ENCODE data around the gene DAZAP2.
"Not testable (repeated sequence)": the region's sequence is repeated elsewhere in the genome, so short reads cannot be mapped to it uniquely, and the experiment has no call there.

DAZAP2 gene

DNA sequence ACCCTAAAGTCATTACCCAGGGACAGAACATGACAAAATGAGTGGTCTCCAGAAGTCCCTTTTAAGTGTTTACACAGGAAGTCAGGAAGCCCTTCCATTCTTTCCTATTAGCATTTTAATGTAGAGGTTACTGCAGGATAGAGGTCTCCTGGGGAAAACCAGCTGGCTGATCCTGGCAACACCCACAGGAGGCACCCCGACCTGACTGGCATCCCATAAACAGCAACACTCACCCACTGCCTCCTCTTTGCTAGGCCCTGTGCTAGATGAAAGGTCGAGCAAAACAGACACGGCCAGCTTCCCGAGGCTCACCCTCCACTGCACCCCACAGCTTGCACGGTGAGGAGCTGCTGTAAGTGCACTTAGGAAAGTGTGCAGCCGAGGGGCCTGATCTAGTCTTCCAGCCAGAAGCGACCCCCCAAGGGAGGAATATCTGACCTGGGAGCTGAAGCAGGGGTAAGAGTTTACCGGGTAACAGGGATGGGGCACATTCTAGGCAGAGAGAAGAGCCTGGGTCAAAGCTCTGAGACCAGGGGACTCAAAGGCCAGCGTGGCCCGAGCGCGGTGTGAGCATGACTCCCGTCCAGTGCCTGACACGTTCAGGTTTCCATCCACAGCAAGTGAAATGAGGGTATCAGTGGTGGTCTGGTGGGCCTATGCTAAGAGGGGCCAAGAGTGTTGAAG is 9.0 kb downstream of the DAZAP2 start:
- no peak for DNase-seq (ENCODE audit: low spot score)

DNA sequence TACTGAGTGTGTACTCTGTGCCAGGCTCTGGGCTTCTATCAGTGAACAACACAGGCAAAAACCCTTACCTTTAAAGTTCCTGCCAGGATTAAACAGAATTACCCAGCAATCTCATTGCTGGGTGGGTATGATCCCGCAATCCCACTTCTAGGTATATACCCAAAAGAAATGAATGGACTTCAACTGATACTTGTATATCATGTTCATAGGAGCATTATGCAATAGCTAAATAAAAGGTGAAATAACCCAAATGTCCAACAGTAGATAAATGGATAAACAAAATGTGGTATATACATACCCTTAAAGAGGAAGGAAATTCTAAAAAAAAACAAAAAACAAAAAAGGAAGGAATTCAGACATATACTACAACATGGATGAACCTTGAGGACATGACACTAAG is 14.7 kb downstream of the DAZAP2 start:
- DNase-seq (ENCODE audit: low spot score), result no peak

GRCh38 chr12:51254536-51254935 is 15.9 kb downstream of the DAZAP2 start:
- DNase-seq (ENCODE audit: low spot score), result no peak

DNA sequence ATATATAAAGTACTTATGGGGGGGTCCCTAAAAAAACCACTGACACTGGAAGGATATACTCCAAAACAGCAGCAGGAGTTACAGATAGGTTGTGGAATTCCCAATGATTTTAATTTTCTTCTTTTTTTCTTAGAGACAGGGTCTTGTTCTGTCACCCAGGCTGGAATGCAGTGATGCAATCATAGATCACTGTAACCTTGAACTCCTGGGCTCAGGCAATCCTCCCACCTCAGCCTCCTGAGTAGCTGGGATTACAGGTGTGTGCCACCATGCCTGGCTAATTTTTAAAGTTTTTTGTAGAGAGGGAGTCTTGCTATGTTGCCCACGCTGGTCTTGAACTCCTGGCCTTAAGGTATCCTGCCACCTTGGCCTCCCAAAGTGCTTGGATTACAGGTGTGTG is 21.0 kb downstream of the DAZAP2 start:
- not testable (repeated sequence) for DNase-seq (ENCODE audit: low spot score)

- DNase-seq (ENCODE audit: low spot score), result no peak
Observed at GRCh38 chr12:51262758-51263177, 24.1 kb downstream of the DAZAP2 start.

GRCh38 chr12:51263341-51263740 is 24.7 kb downstream of the DAZAP2 start:
- no peak for DNase-seq (ENCODE audit: low spot score)

DNA sequence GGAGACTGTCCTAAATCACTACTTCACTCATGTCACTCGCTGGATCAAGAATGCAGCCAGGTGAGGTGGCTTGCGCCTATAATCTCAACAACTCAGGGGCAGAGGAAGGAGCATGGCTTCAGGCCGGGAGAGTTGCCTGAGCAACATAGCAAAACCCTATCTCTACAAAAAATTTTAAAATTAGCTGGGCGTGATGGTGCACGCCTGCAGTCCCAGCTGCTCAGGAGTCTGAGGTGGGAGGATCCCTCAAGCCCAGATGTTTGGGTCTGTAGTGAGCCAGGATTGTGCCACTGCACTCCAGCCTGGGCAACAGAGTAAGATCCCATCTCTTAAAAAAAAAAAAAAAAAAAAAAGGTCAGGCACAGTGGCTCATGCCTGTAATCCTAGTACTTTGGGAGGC is 25.7 kb downstream of the DAZAP2 start:
- DNase-seq (ENCODE audit: low spot score), result no peak

DNA sequence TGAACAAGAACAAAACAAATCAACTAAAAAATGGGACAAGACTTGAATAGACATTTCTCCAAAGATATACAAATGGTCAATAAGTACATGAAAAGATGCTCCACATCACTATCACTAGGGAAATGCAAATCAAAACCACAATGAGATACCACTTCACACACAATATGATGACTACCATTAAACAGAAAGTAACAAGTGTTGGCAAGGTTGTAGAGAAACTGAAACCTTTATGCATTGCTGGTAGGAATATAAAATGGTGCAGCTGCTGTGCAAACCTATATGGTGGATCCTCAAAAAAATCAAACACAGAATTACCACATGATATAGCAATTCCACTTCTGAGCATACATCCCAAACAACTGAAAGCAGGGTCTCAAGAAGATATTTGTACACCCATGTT is 26.4 kb downstream of the DAZAP2 start:
- DNase-seq (ENCODE audit: low spot score), result no peak

- DNase-seq (ENCODE audit: low spot score), result no peak
Observed at GRCh38 chr12:51269174-51270066, 30.8 kb downstream of the DAZAP2 start.

GRCh38 chr12:51270067-51270950 is 31.7 kb downstream of the DAZAP2 start, which contains the start of gene SMAGP:
Gene SMAGP (minus strand): TSS chr12:51270415. CDS start chr12:51269278, 1,137 bp downstream.
- DNase-seq (ENCODE audit: low spot score), result peak; percentile 12

GRCh38 chr12:51270951-51271518 is 32.4 kb downstream of the DAZAP2 start:
- DNase-seq (ENCODE audit: low spot score), result no peak

DNA sequence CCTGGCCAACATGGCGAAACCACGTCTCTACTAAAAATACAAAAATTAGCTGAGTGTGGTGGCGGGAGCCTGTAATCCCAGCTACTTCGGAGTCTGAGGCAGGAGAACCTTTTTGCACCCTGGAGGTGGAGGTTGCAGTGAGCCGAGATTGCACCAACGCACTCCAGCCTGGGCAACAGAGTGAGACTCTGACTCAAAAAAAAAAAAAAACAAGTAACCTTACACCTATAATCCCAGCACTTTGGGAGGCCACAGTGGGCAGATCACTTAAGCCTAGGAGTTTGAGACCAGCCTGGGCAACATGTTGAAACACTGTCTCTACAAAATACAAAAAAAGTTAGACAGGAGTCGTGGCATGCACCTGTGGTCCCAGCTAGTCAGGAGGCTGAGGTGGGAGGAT is 34.2 kb downstream of the DAZAP2 start:
- not testable (repeated sequence) for DNase-seq (ENCODE audit: low spot score)

DNA sequence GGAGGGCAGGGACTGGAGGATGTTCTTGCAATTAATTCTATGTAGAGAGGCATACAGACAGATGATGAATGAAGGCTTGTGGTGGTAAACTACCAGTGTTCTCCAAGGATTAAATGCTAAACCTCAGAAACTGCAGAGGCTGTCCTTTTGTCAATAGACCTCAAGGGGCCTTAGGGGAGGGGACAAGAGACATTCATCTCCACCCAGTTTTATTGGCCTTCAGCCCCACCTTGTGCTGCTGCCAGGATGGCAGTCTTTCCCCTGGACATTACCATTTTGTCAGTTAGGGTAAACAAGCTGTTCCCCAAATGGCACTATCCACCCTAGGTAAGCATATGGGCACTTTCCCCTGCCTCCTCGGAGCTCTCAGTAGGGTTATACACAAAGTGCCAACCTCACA is 36.5 kb downstream of the DAZAP2 start:
- no peak for DNase-seq (ENCODE audit: low spot score)

- DNase-seq (ENCODE audit: low spot score), result no peak
Observed at GRCh38 chr12:51281202-51281924, 42.7 kb downstream of the DAZAP2 start.

DNA sequence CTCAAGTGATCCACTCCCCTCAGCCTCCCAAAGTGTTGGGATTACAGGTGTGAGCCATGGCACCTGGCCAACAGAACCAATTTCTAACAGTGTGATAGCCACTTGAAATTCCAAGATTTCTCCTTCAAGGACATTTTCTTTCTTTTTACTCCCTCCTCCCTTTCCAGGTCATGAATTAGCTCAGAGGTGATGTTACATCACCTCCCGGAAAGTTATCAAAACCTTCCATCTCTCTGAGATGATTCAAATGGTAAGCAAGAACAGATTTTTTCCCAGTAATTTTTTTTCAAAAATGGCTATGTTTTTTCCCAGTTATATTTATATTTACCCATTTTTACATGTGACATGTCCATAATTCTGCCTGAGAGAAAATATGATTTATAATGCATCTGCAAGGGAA is 47.2 kb downstream of the DAZAP2 start:
- DNase-seq (ENCODE audit: low spot score), result no peak

DNA sequence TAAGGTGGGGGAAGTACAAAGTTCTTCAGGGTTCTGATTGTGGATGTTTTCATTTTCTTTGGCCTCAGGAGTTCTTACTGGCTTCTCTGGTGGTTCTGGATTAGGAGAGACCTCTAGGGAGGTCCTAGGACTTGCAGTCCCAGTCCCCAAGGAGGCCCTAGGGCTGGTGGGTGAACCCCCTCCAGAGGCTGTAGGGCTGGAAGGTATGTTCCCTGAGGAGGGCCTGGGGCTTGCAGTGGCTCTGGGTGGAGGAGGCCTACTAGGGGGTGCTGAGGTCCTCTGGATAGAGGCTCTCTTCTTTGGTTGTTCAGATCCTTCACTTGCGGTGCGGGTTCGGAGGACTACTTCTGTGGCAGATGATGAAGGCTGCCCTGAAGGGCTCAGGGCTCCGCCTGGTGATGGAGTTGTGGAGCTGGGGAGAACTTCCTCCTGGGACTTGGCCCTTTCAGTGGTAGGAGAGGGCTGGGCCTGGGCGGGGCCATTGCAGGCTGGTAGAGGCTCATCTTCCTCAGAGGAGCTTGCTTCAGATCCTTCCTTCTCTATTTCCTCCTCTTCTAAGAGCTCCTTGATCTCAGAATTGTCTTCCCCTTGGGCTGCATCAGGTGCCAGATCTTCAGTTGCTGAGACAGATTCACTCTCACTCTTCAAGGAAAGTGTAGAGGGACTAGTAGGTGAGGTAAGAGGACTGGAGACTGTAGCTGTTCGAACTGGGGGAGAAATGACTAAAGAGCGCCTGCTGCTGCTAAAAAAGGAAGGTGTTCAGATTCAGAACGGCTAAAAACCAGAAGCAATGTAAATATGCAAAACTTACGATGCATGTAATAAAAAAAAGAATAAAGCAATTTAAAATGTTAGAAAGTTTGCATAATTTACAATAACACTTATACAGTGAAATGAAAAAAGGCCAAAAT is 53.2 kb downstream of the DAZAP2 start:
- DNase-seq (ENCODE audit: low spot score), result peak; percentile 64
